Activated naive CD8-positive, alpha-beta T cell treated with anti-CD3 and anti-CD28 coated beads, Interleukin-2, amount 10 ng/mL, durations not matched to agents 7 days and 5 days (primary cell): Measurements from ENCODE around the gene CYP2J2. TPM values are rescaled to one million over a fixed set of nuclear protein-coding genes. Genes with fewer than 3 reads are reported as not detected.
A peak's percentile ranks its signal among the peaks of the same experiment; 100 is the strongest.
"Not testable (repeated sequence)": the region's sequence is repeated elsewhere in the genome, so short reads cannot be mapped to it uniquely, and the experiment has no call there.

Experiments used
- ATAC-seq: fragments of 150-1000 bp; cut with Tn5 transposase; one replicate; pipeline ENCODE4 v1.10.0; 2021; ENCODE audit warnings: low read depth, moderate library complexity
- POLR2A ChIA-PET: fragments of 350-600 bp; sonication (Branson Sonifier 250); formaldehyde crosslinking; loops from one replicate; lab custom pipeline; 2021; ENCODE audit warnings: antibody characterized with exemption; lab: Charles Lee
- DNase-seq: peaks from one replicate; pipeline ENCODE4 v3.0.0; 2021
- H3K27ac Mint-ChIP-seq: one replicate; pipeline ENCODE4 v1.8.0; 2022; ENCODE audit warnings: mild to moderate bottlenecking, mixed read lengths
- H3K27me3 Mint-ChIP-seq: one replicate; pipeline ENCODE4 v1.8.0; 2022; ENCODE audit warnings: mild to moderate bottlenecking, moderate library complexity, mixed read lengths
- H3K36me3 Mint-ChIP-seq: one replicate; pipeline ENCODE4 v1.8.0; 2021; ENCODE audit warnings: mild to moderate bottlenecking, mixed read lengths
- H3K4me1 Mint-ChIP-seq: one replicate; pipeline ENCODE4 v1.8.0; 2021; ENCODE audit warnings: mixed read lengths
- H3K4me3 Mint-ChIP-seq: one replicate; pipeline ENCODE4 v1.8.0; 2022; ENCODE audit warnings: mild to moderate bottlenecking, moderate library complexity, mixed read lengths
- H3K9me3 Mint-ChIP-seq: one replicate; pipeline ENCODE4 v1.8.0; 2021; ENCODE audit warnings: mixed read lengths
- total RNA-seq, 2 experiments: library from RNA; stranded (reverse); gene quantifications; one replicate each; pipeline ENCODE4 v1.2.3, GENCODE V29; 2021

CYP2J2 gene
- total RNA-seq, 2 experiments from 2014 or later: 2.9 to 3.6 TPM

- Mint-ChIP-seq H3K27me3 (peaks cover 7% of the 10 kb centered on the region), H3K36me3 (no peaks in the 10 kb centered on the region), H3K9me3 (no peaks in the 10 kb centered on the region), H3K4me1 (no peaks in the 10 kb centered on the region), H3K27ac (no peak overlapping the region), H3K4me3 (no peak overlapping the region)
- POLR2A ChIA-PET: no interaction called here
- ATAC-seq: no peak
- DNase-seq: no peak
These were observed 19.2 kb upstream of the CYP2J2 start for GRCh38 chr1:59945790-59946189.

- H3K4me3 Mint-ChIP-seq: no peak overlapping the region
- H3K36me3 Mint-ChIP-seq: no peaks in the 10 kb centered on the region
- ATAC-seq (no peak), DNase-seq (no peak)
- peaks cover 10% of the 10 kb centered on the region for H3K27me3 Mint-ChIP-seq
- H3K9me3 Mint-ChIP-seq: no peaks in the 10 kb centered on the region
- no peaks in the 10 kb centered on the region for H3K4me1 Mint-ChIP-seq
- no peak overlapping the region for H3K27ac Mint-ChIP-seq
- POLR2A ChIA-PET: no interaction called here
These were observed 12.8 kb upstream of the CYP2J2 start for GRCh38 chr1:59939393-59939792.

GRCh38 chr1:59937636-59938210 is 11.2 kb upstream of the CYP2J2 start:
- Mint-ChIP-seq H3K9me3 (no peaks in the 10 kb centered on the region), H3K27me3 (peaks cover 20% of the 10 kb centered on the region), H3K4me1 (no peaks in the 10 kb centered on the region), H3K36me3 (no peaks in the 10 kb centered on the region), H3K27ac (no peak overlapping the region), H3K4me3 (no peak overlapping the region)
- no peak for DNase-seq
- no peak for ATAC-seq
- POLR2A ChIA-PET: no interaction called here

- POLR2A ChIA-PET: no interaction called here
- H3K36me3 Mint-ChIP-seq: no peaks in the 10 kb centered on the region
- ATAC-seq: no peak
- H3K27ac Mint-ChIP-seq: no peak overlapping the region
- no peak overlapping the region for H3K4me3 Mint-ChIP-seq
- no peaks in the 10 kb centered on the region for H3K4me1 Mint-ChIP-seq
- DNase-seq: no peak
- peaks cover 26% of the 10 kb centered on the region for H3K27me3 Mint-ChIP-seq
- no peaks in the 10 kb centered on the region for H3K9me3 Mint-ChIP-seq
These were observed 9.8 kb upstream of the CYP2J2 start for GRCh38 chr1:59936358-59936821.

GRCh38 chr1:59928996-59929395 is 2.4 kb upstream of the CYP2J2 start:
- POLR2A ChIA-PET: no interaction called here
- Mint-ChIP-seq H3K27me3 (peaks cover 54% of the 10 kb centered on the region), H3K36me3 (peaks cover 4% of the 10 kb centered on the region), H3K9me3 (peaks cover 1% of the 10 kb centered on the region), H3K27ac (no peak overlapping the region), H3K4me1 (peaks cover 13% of the 10 kb centered on the region), H3K4me3 (no peak overlapping the region)
- ATAC-seq: no peak
- no peak for DNase-seq

GRCh38 chr1:59927213-59927612 is 640 bp upstream of the CYP2J2 start:
- Mint-ChIP-seq H3K4me1 (peaks cover 13% of the 10 kb centered on the region), H3K27ac (no peak overlapping the region)
- ATAC-seq: no peak

DNA sequence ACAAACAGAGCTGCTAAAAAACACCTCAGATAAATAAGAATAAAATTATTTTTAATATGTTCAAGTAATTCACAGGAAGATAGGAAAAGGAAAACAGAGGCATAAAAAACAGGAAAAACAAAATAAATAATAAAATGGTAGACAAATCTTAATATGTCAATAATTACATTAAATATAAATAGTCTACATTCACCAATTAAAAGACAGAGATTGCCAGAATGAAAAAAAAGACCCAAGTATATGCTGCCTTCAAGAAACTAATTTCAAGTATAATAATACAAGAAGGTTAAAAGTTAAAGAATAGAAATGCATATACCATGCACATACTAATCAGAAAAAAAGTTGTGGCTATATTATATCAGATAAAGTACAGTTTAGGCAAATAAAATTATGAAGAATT is 1.9 kb downstream of the CYP2J2 start:
- POLR2A ChIA-PET: no interaction called here
- no peak for DNase-seq
- no peak overlapping the region for H3K4me3 Mint-ChIP-seq
- ATAC-seq: no peak
- peaks cover 16% of the 10 kb centered on the region for H3K36me3 Mint-ChIP-seq
- no peak overlapping the region for H3K27ac Mint-ChIP-seq
- H3K27me3 Mint-ChIP-seq: peaks cover 21% of the 10 kb centered on the region
- H3K9me3 Mint-ChIP-seq: peaks cover 1% of the 10 kb centered on the region
- peaks cover 21% of the 10 kb centered on the region for H3K4me1 Mint-ChIP-seq

More at GRCh38 chr1:59927213-59927612, 640 bp upstream of the CYP2J2 start:
- H3K36me3 Mint-ChIP-seq: peaks cover 8% of the 10 kb centered on the region
- POLR2A ChIA-PET: no interaction called here
- H3K9me3 Mint-ChIP-seq: peaks cover 1% of the 10 kb centered on the region
- peaks cover 39% of the 10 kb centered on the region for H3K27me3 Mint-ChIP-seq
- H3K4me3 Mint-ChIP-seq: peak overlapping the region; percentile 87
- DNase-seq: no peak

DNA sequence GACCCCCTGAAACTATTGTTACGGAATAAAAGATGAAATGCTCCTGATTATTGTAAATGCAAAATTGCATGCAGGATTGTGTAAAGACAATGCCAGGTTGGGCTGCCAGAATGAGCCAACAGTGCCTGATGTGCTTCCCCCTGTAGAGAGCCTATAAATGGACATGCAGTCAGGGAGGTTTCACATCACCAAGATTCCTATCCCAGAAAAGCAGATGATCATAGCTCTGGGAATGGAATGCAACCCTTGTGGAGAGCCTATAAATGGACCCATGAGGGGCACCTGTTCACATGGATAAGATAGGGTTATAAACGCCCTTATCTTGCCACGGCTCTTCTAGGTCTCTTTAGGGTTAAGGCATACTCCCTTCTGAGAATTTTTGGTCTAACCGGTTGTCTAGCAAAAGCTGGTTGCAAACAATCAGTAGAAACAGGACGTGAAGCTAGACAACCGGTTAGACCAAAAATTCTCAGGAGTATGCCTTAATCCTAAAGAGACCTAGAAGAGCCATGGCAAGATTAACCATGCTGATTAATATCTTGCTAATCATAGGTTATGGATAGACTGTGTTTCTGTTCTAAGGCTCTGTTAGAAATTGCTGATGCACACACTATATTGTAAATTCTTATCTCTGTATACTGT is 5.2 kb downstream of the CYP2J2 start:
- H3K36me3 Mint-ChIP-seq: peaks cover 16% of the 10 kb centered on the region
- H3K27ac Mint-ChIP-seq, POLR2A ChIA-PET, H3K27me3 Mint-ChIP-seq, H3K9me3 Mint-ChIP-seq, DNase-seq, ATAC-seq, H3K4me3 Mint-ChIP-seq: not testable (repeated sequence)
- H3K4me1 Mint-ChIP-seq: peaks cover 16% of the 10 kb centered on the region

DNA sequence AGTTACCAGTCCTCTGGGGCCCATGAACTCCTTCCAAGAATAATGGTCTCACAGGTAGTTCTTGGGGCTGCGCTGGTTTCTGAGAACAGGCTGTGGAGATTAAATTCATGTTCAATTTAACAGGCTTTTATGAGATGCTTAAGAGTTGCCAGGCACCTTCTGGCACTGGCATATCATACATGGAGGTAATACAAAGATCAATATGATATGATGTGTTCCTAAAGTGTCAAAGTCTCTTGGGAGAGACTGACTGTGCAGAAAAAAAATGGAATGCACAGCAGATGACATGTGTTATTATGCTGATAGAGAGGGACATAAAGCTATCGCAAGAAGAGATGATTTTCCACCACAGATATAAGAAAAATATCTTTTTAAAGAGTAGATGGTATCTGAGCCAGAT is 6.8 kb downstream of the CYP2J2 start:
- POLR2A ChIA-PET: no interaction called here
- no peak for ATAC-seq
- peaks cover under 1% of the 10 kb centered on the region for H3K9me3 Mint-ChIP-seq
- no peak overlapping the region for H3K27ac Mint-ChIP-seq
- H3K4me3 Mint-ChIP-seq: no peak overlapping the region
- DNase-seq: no peak
- no peaks in the 10 kb centered on the region for H3K27me3 Mint-ChIP-seq
- peaks cover 8% of the 10 kb centered on the region for H3K4me1 Mint-ChIP-seq
- peaks cover 14% of the 10 kb centered on the region for H3K36me3 Mint-ChIP-seq

DNA sequence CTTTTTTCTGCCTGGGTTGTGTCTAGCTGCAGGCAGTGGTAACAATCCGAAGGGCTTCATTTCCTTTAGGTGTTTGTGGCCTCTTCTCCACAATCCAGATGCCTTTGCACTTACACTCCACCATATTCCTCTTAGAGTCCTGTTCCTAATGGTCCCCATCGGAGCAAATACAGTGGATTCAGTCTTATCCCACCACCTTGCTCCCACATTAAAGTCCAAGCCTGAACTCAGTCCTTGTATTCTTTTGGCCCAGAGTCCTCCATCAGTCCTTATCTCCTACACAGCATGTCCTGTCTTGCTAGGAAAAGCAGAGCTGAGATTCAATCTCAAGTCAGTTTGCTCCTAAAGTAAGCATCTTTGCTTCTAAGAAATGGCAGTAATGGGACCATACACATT is 8.8 kb downstream of the CYP2J2 start:
- Mint-ChIP-seq H3K27me3 (no peaks in the 10 kb centered on the region), H3K9me3 (no peaks in the 10 kb centered on the region), H3K27ac (no peak overlapping the region), H3K4me1 (peaks cover 8% of the 10 kb centered on the region), H3K36me3 (peaks cover 10% of the 10 kb centered on the region), H3K4me3 (no peak overlapping the region)
- no peak for DNase-seq
- POLR2A ChIA-PET: no interaction called here
- ATAC-seq: no peak

- ATAC-seq (no peak), DNase-seq (no peak)
- Mint-ChIP-seq H3K36me3 (peaks cover 10% of the 10 kb centered on the region), H3K27me3 (no peaks in the 10 kb centered on the region), H3K27ac (no peak overlapping the region), H3K4me1 (peaks cover 8% of the 10 kb centered on the region), H3K4me3 (no peak overlapping the region), H3K9me3 (no peaks in the 10 kb centered on the region)
- POLR2A ChIA-PET: no interaction called here
These were observed 9.4 kb downstream of the CYP2J2 start for GRCh38 chr1:59917026-59917784.

DNA sequence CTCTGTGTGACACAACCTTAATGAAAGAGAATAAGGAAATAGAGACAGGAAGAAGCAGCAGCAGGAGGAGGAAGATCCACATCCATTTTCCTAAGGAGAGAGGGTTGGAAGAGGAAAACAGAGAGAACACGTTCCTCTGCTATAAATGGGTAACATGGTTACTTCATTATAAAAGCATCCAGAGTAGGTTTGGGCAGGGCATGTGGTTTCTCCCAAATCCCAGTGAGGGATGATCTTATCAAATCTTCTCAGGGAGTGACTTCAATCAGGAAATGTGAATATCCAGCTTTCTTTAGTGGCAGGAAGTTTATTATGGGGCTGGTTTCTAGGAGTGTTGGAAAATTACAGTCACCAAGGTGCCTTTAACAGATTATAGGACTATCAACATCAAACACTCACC is 11.1 kb downstream of the CYP2J2 start:
- no peaks in the 10 kb centered on the region for H3K9me3 Mint-ChIP-seq
- peaks cover 8% of the 10 kb centered on the region for H3K4me1 Mint-ChIP-seq
- POLR2A ChIA-PET: no interaction called here
- H3K27ac Mint-ChIP-seq: no peak overlapping the region
- no peak for ATAC-seq
- DNase-seq: no peak
- no peak overlapping the region for H3K4me3 Mint-ChIP-seq
- H3K27me3 Mint-ChIP-seq: no peaks in the 10 kb centered on the region
- H3K36me3 Mint-ChIP-seq: peaks cover 10% of the 10 kb centered on the region

- DNase-seq, H3K27ac Mint-ChIP-seq, ATAC-seq, H3K27me3 Mint-ChIP-seq, H3K9me3 Mint-ChIP-seq, POLR2A ChIA-PET, H3K4me3 Mint-ChIP-seq, H3K36me3 Mint-ChIP-seq, H3K4me1 Mint-ChIP-seq: not testable (repeated sequence)
These were observed 11.7 kb downstream of the CYP2J2 start for GRCh38 chr1:59914791-59915286.

DNA sequence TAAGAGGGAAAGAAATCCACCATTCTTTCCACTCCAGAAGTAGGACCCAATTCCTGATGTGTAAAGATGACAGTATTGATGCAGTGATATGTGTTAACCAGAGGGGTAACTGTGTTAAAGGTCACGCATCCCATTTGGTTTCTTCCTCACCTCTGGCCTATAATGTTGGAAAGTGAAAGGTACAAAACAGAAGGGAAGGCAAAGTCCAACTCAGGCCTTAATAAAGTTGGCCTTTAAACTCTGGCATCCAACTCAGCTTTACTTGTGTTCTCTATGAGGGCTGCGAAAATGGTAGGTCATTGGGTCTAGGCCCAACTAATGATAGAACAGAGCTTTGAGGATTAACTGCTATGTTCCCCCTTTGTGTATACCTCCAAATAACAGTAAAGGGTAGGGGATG is 17.9 kb downstream of the CYP2J2 start:
- no peak overlapping the region for H3K27ac Mint-ChIP-seq
- H3K4me3 Mint-ChIP-seq: no peak overlapping the region
- DNase-seq (no peak), ATAC-seq (no peak)
- no peaks in the 10 kb centered on the region for H3K4me1 Mint-ChIP-seq
- H3K27me3 Mint-ChIP-seq: no peaks in the 10 kb centered on the region
- H3K36me3 Mint-ChIP-seq: peaks cover 14% of the 10 kb centered on the region
- H3K9me3 Mint-ChIP-seq: no peaks in the 10 kb centered on the region
- POLR2A ChIA-PET: no interaction called here
